ENCODE data around the gene ZNF335.
"Not testable (repeated sequence)": the region's sequence is repeated elsewhere in the genome, so short reads cannot be mapped to it uniquely, and the experiment has no call there.

The ZNF335 gene

GRCh38 chr20:45971425-45971674 is 653 bp downstream of the ZNF335 start:
- DNase-seq (ENCODE audit: low spot score): no peak

GRCh38 chr20:45970646-45971424 is 1.2 kb downstream of the ZNF335 start:
- DNase-seq (ENCODE audit: low spot score): no peak

- DNase-seq (ENCODE audit: low spot score): peak; percentile 81
Measured at GRCh38 chr20:45969712-45970634, 2.0 kb downstream of the ZNF335 start.

GRCh38 chr20:45968801-45969711 is 2.9 kb downstream of the ZNF335 start:
- no peak for DNase-seq (ENCODE audit: low spot score)

- DNase-seq (ENCODE audit: low spot score): no peak
Measured at GRCh38 chr20:45968081-45968671, 3.8 kb downstream of the ZNF335 start.

GRCh38 chr20:45967551-45968080 is 4.4 kb downstream of the ZNF335 start:
- DNase-seq (ENCODE audit: low spot score): no peak

GRCh38 chr20:45965169-45966002 is 6.6 kb downstream of the ZNF335 start:
- DNase-seq (ENCODE audit: low spot score): no peak

GRCh38 chr20:45964006-45964400 is 8.0 kb downstream of the ZNF335 start:
- no peak for DNase-seq (ENCODE audit: low spot score)

- DNase-seq (ENCODE audit: low spot score): peak; percentile 77
Measured at GRCh38 chr20:45963059-45964005, 8.7 kb downstream of the ZNF335 start.

- DNase-seq (ENCODE audit: low spot score): no peak
Measured at GRCh38 chr20:45962031-45962755, 9.8 kb downstream of the ZNF335 start.

GRCh38 chr20:45959956-45960630 is 11.9 kb downstream of the ZNF335 start:
- DNase-seq (ENCODE audit: low spot score): no peak

- no peak for DNase-seq (ENCODE audit: low spot score)
Measured at GRCh38 chr20:45959126-45959525, 12.9 kb downstream of the ZNF335 start.

GRCh38 chr20:45958593-45958992 is 13.4 kb downstream of the ZNF335 start:
- no peak for DNase-seq (ENCODE audit: low spot score)

- no peak for DNase-seq (ENCODE audit: low spot score)
Measured at GRCh38 chr20:45957021-45957941, 14.7 kb downstream of the ZNF335 start.

- not testable (repeated sequence) for DNase-seq (ENCODE audit: low spot score)
Measured at GRCh38 chr20:45956326-45956725, 15.7 kb downstream of the ZNF335 start.

- no peak for DNase-seq (ENCODE audit: low spot score)
Measured at GRCh38 chr20:45953672-45954071, 18.3 kb downstream of the ZNF335 start.

- no peak for DNase-seq (ENCODE audit: low spot score)
Measured at GRCh38 chr20:45952861-45953260, 19.1 kb downstream of the ZNF335 start.
